Measurements from ENCODE around the gene PLXNA2. TPM values are rescaled to one million over a fixed set of nuclear protein-coding genes. Genes with fewer than 3 reads are reported as not detected.

Gene PLXNA2
- total and polyA plus RNA-seq, 2 donors (not counting 3 experiments of a cell fraction or from before 2014, with no cell fraction given) = 42.6 to 229 TPM

DNA sequence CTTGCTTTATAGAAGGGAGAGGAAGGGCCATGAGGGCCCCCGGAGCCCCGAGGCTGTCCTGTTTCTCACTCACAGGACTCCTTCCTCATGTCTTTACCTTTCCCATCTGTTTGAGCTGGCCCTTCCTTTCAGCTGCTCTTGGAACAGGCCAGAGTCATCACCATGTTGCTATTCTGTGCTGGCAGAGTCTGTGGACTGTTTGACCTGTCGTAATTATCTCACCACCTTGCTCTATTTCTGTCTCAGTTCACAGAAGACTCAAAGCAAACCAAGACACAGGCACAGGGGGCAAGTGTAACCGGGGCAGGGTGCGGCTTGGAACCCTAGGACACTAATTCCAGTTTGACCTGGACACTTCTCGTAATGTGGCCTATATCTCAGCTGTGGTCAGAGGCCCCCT lies 228.9 kb downstream of the PLXNA2 start:
- H4K20me1 ChIP-seq (replicated peaks; ENCODE audit: control insufficient read depth, extremely low read depth, insufficient read depth, low read length) = no peaks in the 10 kb centered on the region
- H3K9me1 ChIP-seq (replicated peaks; ENCODE audit: control insufficient read depth, extremely low read depth, insufficient read depth, low read length) = no peaks in the 10 kb centered on the region
- TF ChIP-seq POLR2AphosphoS5 (IDR thresholded peaks at IDR 0.05; ENCODE audit: insufficient read depth, low read depth, low read length) (no peak), POLR2A (IDR thresholded peaks at IDR 0.05; ENCODE audit: low read depth, low read length) (no peak), EZH2 (IDR thresholded peaks at IDR 0.05; ENCODE audit: borderline replicate concordance, low read depth, low read length, severe bottlenecking) (no peak), GATA2 (IDR thresholded peaks at IDR 0.05; ENCODE audit: insufficient read depth, insufficient read length, low read depth, low read length) (no peak), FOS (IDR thresholded peaks at IDR 0.05; ENCODE audit: borderline replicate concordance, insufficient read depth, low read length) (no peak), JUN (IDR thresholded peaks at IDR 0.05; ENCODE audit: borderline replicate concordance, insufficient read depth, insufficient read length, low read depth) (no peak), MYC (IDR thresholded peaks at IDR 0.05; ENCODE audit: low read depth, low read length) (no peak)
- TF ChIP-seq, protein P1, sequence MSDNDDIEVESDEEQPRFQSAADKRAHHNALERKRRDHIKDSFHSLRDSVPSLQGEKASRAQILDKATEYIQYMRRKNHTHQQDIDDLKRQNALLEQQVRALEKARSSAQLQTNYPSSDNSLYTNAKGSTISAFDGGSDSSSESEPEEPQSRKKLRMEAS (IDR thresholded peaks at IDR 0.05; ENCODE audit: insufficient read depth, insufficient read length) = no peak
- TF ChIP-seq, protein P2, sequence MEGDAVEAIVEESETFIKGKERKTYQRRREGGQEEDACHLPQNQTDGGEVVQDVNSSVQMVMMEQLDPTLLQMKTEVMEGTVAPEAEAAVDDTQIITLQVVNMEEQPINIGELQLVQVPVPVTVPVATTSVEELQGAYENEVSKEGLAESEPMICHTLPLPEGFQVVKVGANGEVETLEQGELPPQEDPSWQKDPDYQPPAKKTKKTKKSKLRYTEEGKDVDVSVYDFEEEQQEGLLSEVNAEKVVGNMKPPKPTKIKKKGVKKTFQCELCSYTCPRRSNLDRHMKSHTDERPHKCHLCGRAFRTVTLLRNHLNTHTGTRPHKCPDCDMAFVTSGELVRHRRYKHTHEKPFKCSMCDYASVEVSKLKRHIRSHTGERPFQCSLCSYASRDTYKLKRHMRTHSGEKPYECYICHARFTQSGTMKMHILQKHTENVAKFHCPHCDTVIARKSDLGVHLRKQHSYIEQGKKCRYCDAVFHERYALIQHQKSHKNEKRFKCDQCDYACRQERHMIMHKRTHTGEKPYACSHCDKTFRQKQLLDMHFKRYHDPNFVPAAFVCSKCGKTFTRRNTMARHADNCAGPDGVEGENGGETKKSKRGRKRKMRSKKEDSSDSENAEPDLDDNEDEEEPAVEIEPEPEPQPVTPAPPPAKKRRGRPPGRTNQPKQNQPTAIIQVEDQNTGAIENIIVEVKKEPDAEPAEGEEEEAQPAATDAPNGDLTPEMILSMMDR (IDR thresholded peaks at IDR 0.05; ENCODE audit: extremely low read depth in 1 of 2, insufficient read depth in 1 of 2, low read depth in 1 of 2, low read length in 2 of 2) = no peak
- H3K4me2 ChIP-seq (ENCODE audit: insufficient read depth, low read length) = no peak overlapping the region
- ChIA-PET CTCF (no interaction called here), POLR2A (no interaction called here)
- no peaks in the 10 kb centered on the region for H3K4me1 ChIP-seq (ENCODE audit: control insufficient read depth, extremely low read depth, insufficient read depth, low read length)
- H3K36me3 ChIP-seq (ENCODE audit: control insufficient read depth in 2 of 2, extremely low read depth in 1 of 2, insufficient read depth in 2 of 2, low read length in 2 of 2) = no peaks in the 10 kb centered on the region
- intact Hi-C loops (cut with micrococcal nuclease) (no loop called here), dilution Hi-C loops (cut with MboI; ENCODE audit: extremely low pct_ligation_motif_present, low sequenced_read_pairs) (no loop called here)
- no TSS peak for BruUV-seq (replicated peaks)
- no peak overlapping the region for H3K9ac ChIP-seq (replicated peaks; ENCODE audit: extremely low read depth, insufficient read depth, low read length)
- H3K9me3 ChIP-seq (replicated peaks; ENCODE audit: control insufficient read depth, insufficient read depth, low read length) = no peaks in the 10 kb centered on the region
- peaks cover 0 to 3% of the 10 kb centered on the region in 2 experiments for H3K27me3 ChIP-seq (ENCODE audit: control insufficient read depth in 2 of 2, insufficient read depth in 2 of 2, low read length in 2 of 2)
- H3K79me2 ChIP-seq (ENCODE audit: control insufficient read depth, insufficient read depth, low read length) = no peaks in the 10 kb centered on the region
- no peak overlapping the region for H3K27ac ChIP-seq (ENCODE audit: insufficient read depth, low read depth, low read length)
- FAIRE-seq (no peak), DNase-seq (ENCODE audit: low read depth, low spot score) (no peak)
- H2AFZ ChIP-seq (ENCODE audit: low read depth, low read length) = no peak overlapping the region
- H3K4me3 ChIP-seq (replicated peaks in 1 of 3; ENCODE audit: insufficient read depth in 1 of 3, low read depth in 1 of 3, low read length in 3 of 3) = no peak overlapping the region
